HG03378 (cell line): ENCODE results near the gene HOXC9.

Source experiments
- ATAC-seq: cut with Tn5 transposase; IDR thresholded peaks from one replicate; pipeline ENCODE4 v1.9.1; 2021; ENCODE audit warnings: mild to moderate bottlenecking, moderate library complexity; ENCODE audit not compliant: unreplicated experiment

The HOXC9 gene

GRCh38 chr12:53975479-53976152 is 24.3 kb upstream of the HOXC9 start:
- no peak for ATAC-seq

- ATAC-seq, result no peak
These were observed 23.7 kb upstream of the HOXC9 start for GRCh38 chr12:53976172-53976822.

GRCh38 chr12:53976823-53977595 is 23.0 kb upstream of the HOXC9 start:
- no peak for ATAC-seq

DNA sequence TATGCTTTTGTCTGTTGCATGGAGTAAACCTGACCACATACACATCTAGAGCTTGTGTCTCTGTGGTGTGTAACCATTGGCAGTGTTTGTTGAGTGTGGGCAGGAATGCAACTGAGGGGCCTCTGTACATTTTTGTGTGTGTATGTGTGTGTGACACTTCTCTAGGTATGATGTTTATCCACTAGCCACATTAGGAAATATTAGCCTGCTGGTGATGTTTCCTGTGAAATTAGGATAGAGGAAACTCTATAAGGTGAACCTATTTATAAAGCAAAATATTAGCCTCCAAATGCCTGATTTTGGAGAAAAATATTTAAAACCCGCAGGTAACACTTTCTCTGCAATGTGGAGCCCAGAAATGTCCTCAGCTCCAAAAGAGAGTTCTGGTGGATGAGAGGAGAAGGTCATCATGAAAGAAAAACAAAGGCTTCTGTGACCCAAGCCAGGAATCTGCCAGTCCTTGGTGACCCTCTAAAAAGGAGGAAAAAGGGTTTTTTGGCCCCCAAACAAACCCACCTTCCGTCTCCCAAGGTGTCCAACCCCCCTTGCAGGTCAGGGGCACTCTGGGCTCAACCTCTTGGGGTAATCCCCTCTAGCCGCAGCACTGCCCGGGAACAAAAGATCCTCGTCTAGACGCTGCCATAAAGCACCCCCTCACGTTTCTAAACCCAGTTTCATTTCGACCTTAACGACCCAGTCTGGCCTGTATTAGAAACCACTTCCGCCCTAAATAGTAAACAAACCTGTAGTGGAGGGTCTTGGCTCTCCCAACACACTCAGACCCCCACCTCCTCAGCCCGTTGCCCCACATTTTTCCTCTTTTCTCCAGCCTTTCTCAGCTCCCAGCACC is 22.1 kb upstream of the HOXC9 start:
- no peak for ATAC-seq

- ATAC-seq, result no peak
These were observed 21.2 kb upstream of the HOXC9 start for GRCh38 chr12:53978477-53979356.

DNA sequence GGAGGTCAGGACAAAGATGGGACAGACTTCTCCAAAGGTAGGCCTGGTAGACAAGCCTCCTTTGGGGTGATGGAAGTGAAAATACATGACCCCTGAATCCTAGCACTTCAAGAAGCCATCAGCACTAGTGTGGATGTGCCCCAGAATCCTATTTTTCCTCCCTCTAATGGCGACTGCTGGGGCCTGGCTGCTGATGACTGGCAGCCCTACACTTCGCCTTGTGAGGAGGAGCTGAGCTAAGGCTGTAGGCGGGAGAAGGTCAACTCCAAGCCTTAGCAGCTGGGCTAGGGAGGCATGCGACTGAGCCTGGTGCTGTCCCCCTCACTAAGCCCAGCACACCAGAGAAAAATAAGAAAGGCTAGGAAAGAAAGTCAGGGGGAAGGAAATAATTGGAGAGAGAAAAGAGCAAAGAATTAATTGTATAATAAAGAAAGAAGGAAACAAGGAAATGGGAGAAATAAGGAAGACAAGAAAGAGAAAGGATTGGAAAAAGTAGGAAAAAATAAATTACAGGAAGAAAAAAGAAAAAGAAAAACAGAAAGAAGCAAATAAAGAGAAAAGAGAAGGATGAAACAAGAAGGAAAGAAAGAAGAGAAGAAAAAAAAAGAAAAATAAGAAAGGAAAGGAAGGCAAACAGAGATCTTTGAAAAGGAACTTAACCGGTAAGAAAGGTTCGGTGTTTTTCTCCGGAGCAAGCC is 19.7 kb upstream of the HOXC9 start:
- no peak for ATAC-seq

GRCh38 chr12:53980802-53981496 is 19.0 kb upstream of the HOXC9 start:
- ATAC-seq, result no peak

DNA sequence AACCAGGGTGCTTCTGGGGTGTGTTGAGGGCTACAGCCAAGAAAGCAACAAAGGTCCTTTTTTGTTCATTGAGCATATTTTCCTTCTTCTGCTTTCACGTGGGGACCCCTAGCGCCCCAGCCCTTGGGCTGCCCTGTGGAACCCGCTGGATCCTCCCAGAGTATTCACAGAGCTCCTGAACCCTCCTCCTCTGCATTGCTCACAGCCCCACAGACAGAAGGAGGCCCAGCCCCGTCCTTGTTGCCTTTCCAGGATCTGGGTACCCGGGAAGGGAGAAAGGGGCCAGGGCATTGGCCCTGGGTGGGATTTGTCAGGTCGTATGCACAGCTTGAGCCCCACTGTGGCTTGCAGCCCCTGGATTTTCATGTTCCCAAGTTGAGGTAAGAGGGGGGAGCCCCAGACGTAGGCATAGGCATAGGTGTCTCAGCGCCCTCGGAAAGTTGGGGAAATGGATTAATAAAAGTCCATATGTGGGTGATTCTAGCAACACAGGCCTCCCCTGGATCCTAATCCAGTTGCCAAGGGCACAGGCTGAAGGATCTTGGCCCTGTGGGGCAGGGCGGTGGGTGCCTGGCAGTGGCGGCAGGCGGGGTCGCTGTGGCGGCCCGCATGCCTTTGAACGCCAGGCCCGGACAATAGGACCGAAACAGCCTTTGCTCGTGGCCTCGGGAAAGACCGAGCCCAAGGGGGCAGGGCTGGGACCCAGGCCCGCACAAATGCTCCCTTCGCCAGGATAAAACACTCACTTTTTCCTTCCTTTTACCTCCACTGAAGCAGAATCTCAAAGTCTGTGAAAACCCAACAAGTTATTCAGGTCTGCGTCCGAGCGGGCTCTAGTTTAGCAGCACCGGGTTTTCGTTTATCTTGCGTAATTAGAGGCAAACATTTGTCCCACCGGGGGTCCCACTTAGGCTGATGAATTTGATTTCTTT is 18.1 kb upstream of the HOXC9 start:
- no peak for ATAC-seq

DNA sequence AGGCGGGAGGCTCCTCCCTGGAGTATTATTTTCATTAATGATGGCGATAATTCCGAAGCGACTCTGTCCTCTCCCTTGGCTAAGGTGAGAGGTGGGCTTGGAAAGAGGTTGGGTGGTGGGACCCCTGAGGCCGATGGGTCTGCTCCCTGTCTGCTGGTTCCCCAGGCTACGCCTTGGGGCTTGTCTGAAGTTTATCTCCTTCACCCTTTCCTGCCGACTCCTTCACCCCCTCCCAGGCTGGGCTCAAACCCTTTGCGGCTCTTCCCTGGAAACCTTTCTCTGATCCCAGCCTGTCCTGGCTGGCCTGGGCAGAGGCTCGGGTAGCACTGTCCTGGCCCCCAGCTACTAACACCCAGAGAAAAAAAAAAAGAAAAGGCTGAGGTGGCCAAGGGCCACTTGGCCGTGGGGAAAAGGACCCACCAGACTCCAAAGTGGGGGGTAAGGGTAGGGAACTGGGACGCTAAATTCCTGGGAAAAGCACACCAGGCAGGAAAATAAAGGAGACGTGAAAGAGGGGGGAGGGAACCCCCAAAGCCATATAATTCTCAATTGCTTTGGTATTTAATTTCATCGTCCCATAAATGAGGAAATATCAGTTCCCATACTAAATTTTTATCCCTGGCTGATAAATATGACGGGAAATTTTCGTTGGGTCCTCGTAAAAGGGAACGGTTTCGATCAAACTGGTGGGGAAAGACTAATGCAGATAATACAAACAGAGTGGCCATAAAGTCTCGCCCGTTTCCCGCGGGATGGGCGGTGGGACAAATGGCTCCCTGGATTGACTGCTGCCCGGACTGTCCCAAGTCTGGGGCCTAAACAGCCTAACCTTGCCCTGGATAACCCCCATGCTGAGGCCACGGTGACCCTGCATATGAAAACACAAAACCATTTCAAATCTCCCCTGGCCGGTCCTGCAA is 17.1 kb upstream of the HOXC9 start:
- ATAC-seq, result no peak

GRCh38 chr12:53983568-53983949 is 16.4 kb upstream of the HOXC9 start:
- ATAC-seq, result no peak

DNA sequence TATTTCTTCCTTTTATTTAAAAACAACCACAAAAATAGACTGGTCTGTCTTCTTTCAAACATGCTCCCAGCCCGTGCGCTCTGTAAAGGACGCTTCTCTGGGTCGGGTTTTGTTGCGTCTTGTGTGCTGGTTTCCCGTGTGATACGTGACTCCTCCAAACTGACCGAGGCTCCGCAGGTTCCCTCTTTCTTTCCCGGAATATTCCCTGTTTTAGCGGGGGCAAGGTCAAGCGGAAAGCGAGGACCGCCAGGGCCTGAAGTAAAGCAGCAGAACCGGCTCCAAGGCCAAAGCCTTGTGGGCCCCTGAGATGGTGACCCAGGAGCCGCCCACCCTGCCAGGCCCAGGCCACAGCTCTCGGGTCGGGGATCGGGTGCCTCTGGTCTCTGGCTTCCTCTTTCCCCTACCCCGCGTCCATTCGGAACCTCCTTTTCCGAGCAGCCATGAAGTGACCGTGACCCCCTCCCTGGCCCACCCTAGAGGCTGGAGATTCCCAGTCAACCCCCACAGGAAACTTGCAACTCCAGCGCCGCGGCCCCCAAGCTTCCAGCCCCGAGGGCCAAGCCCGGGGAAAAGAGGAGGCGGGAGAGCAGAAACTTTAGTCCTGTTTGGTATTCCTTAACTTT is 15.9 kb upstream of the HOXC9 start:
- ATAC-seq, result no peak

- ATAC-seq, result no peak
These were observed 14.9 kb upstream of the HOXC9 start, which contains the start of gene HOXC10 for GRCh38 chr12:53984901-53985691. Gene HOXC10 (plus strand): TSS chr12:53985146. CDS start chr12:53985260, 114 bp downstream.

DNA sequence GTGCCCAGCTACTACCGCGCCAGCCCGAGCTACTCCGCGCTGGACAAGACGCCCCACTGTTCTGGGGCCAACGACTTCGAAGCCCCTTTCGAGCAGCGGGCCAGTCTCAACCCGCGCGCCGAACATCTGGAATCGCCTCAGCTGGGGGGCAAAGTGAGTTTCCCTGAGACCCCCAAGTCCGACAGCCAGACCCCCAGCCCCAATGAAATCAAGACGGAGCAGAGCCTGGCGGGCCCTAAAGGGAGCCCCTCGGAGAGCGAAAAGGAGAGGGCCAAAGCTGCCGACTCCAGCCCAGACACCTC is 14.3 kb upstream of the HOXC9 start:
- ATAC-seq, result no peak

DNA sequence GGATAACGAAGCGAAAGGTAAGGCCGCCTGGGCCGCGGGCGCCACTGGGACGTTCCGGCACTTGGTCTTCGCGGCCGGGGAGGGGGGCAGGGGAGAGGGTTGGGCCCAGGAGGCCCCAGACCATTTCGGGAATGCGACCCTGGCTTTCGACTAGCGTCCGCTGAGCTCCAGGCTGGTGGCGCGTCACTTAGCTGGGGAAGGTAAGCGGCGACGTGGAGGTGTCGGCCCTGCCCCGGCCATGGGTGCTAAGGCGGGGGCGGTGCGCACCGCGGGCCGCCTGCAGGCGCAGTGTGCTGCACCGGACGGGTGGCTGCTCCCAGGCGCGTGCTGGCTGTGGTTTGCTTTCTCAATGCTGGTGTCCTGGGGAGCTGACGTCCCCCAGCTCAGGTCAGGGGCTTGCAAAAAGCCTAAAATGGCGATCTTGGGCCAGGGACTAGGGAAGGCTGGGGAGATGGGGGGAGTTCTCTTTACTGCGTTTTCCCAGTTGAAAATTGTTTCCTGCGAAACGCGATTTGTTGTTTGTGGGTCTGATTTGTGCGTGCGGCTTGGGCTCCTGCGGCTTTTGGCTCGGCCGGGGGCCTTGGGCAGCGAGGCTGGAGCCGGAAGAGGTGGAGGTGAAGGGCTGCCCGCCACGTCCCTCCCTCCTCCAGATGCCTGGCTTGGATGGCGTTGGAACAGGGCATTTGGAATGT is 13.8 kb upstream of the HOXC9 start:
- no peak for ATAC-seq
